Inflammatory macrophage treated with lipopolysaccharide for 1 hour (primary cell): ENCODE measurements around the gene MAN2B2.

Experiments
- DNase-seq, 2 donors: peaks; one replicate each; pipeline ENCODE4 v3.0.0-alpha.2; 2020 to 2022

MAN2B2 gene

DNA sequence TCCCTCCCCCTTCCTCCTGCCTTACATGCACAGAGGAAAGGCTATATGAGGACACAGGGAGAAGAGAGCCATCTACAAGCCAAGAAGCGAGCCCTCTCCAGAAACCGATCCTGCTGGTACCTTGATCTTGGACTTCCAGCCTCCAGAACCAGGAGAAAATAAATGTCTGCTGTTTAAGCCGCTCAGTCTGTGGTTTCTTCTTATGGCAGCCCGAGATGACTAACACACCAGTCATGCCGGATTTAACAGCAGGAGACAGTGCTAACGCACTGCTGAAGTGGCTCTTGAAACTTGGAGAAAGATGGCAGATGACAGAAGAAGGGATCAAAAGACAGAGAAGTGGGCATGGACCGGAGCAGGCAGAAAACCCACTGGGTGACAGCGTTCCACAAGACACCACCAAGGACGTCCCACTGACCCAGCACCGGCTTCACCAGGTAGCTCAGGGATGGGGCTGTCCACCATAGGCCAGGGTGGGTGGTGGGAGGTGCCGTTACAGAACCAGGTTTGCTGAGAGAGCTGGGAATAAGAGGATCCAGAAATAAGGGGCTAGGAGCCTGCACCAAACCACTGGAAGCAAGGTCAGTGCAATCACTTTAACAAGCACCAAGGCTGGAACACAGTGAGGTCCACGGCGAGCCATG, 6.2 kb upstream of the MAN2B2 start:
- no peak for DNase-seq

DNA sequence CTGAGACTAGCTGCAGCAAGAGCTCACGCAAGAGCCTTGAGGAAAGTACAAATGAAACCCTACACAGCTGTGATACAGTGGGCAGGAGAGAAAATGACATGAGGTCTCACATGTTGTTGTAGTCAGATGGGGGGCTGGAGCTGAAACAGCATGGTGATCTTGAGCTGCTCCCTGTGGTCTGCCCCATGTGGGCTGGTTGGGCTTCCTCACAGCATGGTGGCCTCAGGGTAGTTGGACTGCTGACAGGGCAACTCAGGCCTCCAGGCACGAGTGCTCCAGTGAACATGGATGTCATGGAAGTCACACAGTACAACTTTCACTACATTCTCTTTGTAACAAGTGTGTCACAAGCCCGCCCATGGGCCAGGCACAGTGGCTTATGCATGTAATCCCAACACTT, 3.4 kb upstream of the MAN2B2 start:
- DNase-seq, result no peak

- no peak for DNase-seq
Observed at GRCh38 chr4:6573551-6573950, 1.4 kb upstream of the MAN2B2 start.

DNA sequence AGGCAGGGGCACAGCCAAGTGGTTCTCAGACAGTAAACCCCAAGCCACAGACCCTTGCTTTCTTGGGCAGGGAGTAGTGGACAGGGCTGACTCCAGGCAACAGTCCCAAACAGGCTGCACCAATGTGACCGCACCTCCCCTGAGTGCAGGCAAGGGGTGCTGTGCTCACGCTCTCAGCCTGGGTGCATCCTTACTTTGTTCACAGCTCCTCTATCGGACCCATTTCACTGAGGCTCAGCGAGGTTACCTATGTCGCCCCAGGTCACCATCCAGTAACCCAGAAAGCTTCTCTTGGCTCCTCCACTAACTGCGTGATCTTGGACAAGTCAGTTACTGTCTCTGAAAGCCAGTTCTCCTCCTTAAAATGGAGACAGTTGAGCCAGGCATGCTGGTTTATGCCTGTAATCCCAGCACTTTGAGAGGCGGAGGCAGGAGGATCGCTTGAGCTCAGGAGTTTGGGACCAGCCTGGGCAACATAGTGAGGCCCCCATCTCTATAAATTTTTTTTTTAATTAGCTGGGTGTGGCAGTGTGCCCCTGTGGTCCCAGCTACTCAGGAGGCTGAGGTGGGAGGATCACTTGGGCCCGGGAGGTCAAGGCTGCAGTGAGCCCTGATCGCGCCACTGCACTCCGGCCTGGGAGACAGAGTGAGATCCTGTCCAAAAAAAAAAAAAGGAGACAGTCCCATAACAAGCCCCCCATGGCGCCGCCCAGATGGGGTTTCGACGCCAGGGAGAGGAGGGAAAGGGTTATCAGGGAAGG, 823 bp upstream of the MAN2B2 start:
- no peak for DNase-seq

- no peak for DNase-seq
Observed at GRCh38 chr4:6575503-6576240, 683 bp downstream of the MAN2B2 start.

GRCh38 chr4:6576512-6576911, 1.5 kb downstream of the MAN2B2 start:
- no peak for DNase-seq

- no peak for DNase-seq
Observed at GRCh38 chr4:6576932-6577331, 1.9 kb downstream of the MAN2B2 start.

- DNase-seq, result no peak
Observed at GRCh38 chr4:6577409-6577808, 2.4 kb downstream of the MAN2B2 start.

- no peak for DNase-seq
Observed at GRCh38 chr4:6578221-6578620, 3.2 kb downstream of the MAN2B2 start.

DNA sequence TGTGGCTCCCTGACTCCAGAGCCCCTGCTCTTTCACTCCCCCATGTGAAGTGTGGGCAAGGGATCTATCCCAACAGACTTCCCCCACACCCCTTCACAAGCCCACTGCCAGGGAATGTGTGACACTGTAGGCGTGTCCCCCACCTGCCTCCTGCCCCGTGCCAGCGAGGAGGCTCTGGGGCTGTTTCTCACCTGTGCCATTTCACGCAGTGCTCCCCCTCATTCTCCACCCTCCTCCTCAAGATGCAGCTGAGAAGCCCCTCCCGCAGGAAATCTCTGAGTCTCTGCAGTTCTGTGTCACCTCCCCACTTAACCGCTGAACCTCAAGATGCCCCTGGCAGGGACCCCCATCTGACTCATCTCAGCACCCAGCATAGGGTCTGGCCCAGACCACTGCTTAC, 5.4 kb downstream of the MAN2B2 start:
- no peak for DNase-seq

- DNase-seq, result no peak
Observed at GRCh38 chr4:6581566-6582121, 6.7 kb downstream of the MAN2B2 start.

DNA sequence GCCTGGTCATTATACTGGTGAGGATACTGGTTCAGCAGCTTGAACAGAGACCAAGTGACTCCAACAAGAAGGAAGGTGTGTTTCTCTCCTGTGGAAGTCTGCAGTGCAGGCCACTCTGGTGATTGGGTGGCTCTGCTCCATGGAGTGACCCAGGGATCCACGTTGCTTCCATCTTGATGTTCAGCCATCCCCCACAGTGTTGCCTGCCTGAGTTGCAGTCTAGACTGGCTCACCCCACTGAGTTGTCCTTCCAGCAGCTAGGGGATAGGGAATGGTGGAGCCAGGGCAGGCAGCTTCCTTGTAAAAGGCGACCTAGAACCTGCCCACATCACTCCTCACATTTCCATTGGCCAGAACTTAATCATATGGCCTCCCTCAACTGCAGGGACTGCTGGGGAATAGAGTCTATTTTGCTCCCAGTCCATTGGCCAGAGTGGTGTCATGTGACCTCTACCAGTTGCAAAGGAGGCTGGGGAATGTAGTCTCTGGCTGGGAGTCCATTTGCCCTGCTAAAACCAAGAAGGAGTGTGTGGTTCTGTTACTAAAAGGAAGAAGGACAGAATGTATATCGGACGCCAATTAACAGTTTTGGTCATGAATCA, 8.0 kb downstream of the MAN2B2 start:
- DNase-seq, result peak in 1 of 2 donors; percentile 4

DNA sequence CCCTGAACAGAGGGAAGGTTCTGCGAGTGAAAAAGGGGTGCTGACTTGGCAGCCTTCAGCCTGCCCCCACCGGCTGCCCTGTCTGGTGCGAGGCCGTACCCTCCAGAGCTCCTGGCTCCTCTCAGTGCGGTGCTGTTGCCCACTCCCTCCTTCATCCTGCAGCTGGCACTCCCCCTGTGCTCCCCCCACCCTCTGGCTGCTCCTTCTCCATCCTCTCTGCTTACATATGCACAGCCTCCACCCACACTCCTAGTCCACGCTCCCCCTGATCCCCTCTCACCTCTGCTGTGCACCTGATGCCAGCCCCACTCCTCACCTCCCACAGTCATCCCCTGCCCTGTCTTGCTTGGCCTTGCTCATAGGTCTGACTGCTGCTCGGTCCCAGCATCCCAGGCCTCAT, 9.9 kb downstream of the MAN2B2 start:
- DNase-seq, result no peak

DNA sequence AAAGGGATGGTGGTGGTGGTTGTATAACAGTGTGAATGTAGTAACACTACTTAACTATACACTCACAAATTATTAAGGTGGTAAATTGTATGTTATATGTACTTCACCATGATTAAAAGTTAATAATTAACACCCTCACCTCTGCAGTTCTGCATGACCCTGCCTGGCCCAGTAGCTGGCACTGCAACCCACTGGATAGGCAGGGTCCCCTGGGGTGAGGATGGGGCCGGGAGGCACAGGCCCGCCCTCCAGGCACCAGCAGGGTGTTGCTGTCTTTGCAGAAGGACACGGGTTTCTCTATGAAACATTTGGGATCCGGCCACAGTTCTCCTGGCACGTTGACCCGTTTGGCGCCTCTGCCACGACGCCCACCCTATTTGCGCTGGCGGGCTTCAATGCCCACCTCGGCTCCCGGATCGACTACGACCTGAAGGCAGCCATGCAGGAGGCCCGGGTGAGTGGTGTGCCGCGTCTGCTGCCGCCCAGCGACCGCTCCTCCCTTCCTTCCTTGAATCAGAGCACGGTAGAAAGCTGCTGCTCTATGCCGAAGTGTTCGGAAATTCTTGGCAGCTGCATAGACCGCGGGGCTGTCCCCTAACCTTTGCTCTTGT, 11.8 kb downstream of the MAN2B2 start:
- no peak for DNase-seq

DNA sequence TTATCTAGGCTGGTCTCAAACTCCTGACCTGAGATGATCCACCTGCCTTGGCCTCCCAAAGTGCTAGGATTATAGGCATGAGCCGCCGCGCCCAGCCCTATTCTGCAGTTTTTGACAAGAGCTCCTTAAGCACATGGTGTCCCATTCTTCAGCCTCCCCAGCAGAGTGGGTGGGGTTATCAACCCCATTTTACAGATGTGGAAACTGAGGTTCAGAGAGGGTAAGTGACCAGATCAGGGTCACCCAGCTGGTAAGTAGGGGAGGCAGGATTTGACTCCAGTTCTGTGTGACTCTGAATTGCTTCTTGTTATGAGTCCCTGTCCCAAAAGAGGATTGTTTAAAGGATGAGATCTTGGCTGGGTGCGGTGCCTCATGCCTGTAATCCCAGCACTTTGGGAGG, 14.5 kb downstream of the MAN2B2 start:
- DNase-seq, result no peak

GRCh38 chr4:6591313-6591712, 16.3 kb downstream of the MAN2B2 start:
- DNase-seq, result no peak

- no peak for DNase-seq
Observed at GRCh38 chr4:6591781-6592180, 16.8 kb downstream of the MAN2B2 start.

GRCh38 chr4:6592804-6593563, 18.0 kb downstream of the MAN2B2 start:
- DNase-seq, result no peak

GRCh38 chr4:6594341-6594740, 19.4 kb downstream of the MAN2B2 start:
- DNase-seq, result no peak

GRCh38 chr4:6594826-6595355, 19.9 kb downstream of the MAN2B2 start:
- DNase-seq, result no peak

DNA sequence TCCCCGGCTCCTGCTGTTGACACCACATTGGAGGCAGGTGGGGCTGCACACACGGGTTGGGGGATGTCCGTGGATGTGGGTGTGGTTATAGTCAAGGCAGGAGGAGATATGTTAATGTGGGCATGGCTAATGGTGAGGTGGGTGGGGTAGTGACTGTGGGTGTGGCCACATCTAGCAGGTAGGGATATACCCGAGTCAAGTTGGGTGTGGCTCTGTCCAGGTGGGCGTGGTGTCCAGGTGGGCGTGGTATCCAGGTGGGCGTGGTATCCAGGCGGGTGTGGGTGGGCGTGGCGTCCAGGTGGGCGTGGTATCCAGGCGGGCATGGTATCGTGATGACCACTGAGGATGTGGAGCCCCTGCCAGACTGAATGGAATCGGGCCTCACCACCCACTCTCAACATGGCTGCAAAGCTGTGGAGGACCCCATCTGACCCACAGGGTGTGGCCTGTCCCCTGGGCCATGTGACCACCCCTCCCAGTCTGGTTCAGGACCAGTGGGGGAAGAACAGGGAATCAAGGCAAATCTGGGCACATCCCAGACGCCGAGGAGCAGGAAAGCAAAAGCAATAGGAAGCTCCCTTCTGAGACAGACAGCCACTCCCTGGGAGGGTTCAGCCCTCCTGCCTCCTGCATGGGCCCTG, 21.0 kb downstream of the MAN2B2 start:
- no peak for DNase-seq
